ENCODE results near the gene GBP1.

GRCh38 chr1:89064632-89065031 is 376 bp downstream of the GBP1 start:
- no peak for TF ChIP-seq CTCF (IDR thresholded peaks at IDR 0.05 in 8 of 11, conservative IDR thresholded peaks at IDR 0.05 in 3 of 11)
- no peak for TF ChIP-seq POLR2A (IDR thresholded peaks at IDR 0.05)
- TF ChIP-seq POLR2AphosphoS5 (IDR thresholded peaks at IDR 0.05) = no peak
